ENCODE measurements around the gene DMD.
"Not testable (repeated sequence)": the region's sequence is repeated elsewhere in the genome, so short reads cannot be mapped to it uniquely, and the experiment has no call there.

Gene DMD

DNA sequence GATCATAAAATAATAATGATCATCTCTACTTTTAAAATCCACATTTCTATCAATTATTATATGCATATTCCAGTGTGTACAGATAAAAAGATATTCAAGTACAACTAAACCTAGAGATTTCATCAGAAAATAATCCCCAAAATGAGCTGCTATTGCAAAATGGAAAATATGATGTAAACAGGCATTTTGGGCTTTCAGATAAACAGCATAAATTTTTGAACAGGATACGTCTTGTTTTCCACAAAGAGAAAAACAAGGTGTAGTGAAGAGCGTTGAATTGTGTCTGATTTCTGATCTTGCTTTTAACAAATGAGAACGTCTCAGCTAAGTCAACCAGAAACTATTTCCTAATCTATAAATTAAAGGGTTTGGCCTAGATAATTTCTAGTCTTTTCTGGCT lies 1789.9 kb downstream of the DMD start:
- DNase-seq, result no peak
- H3K36me3 ChIP-seq (ENCODE audit: control insufficient read depth, insufficient read depth, low read length), result no peaks in the 10 kb centered on the region
- no peak overlapping the region for H3K4me3 ChIP-seq (ENCODE audit: insufficient read depth, low read depth, low read length, poor library complexity, severe bottlenecking)
- H3K27ac ChIP-seq (ENCODE audit: insufficient read depth, low read length, poor library complexity, severe bottlenecking), result no peak overlapping the region
- H3K27me3 ChIP-seq (replicated peaks; ENCODE audit: control insufficient read depth, insufficient read depth, low read length, poor library complexity, severe bottlenecking), result no peaks in the 10 kb centered on the region
- H3K4me1 ChIP-seq (ENCODE audit: control insufficient read depth, insufficient read depth, low read length, poor library complexity, severe bottlenecking), result no peaks in the 10 kb centered on the region
- H3K9me3 ChIP-seq (ENCODE audit: control insufficient read depth, low read length), result no peaks in the 10 kb centered on the region

DNA sequence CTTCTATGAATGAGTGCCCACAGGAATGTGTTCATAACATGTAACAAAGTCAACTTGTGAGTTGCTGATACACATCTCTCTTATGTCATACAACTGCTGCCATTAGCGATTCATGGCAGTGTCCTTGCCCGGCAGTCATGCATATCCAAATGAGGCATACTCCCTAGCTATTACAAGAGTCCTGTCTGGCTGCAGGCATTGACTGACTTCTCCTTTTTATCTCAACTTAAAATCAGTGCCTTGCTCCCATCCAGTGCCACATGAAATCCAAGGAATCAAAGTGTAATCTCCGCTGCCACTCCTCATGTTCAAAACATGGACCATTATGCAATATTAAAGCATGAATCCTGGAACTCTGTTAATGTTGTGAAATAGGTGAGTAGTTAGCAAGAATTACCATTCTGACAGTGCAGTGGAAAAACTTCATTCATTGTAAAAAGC lies 1790.6 kb downstream of the DMD start:
- Histone ChIP-seq H3K27me3 (replicated peaks; ENCODE audit: control insufficient read depth, insufficient read depth, low read length, poor library complexity, severe bottlenecking) (no peaks in the 10 kb centered on the region), H3K4me3 (ENCODE audit: insufficient read depth, low read depth, low read length, poor library complexity, severe bottlenecking) (no peak overlapping the region), H3K9me3 (ENCODE audit: control insufficient read depth, low read length) (no peaks in the 10 kb centered on the region), H3K4me1 (ENCODE audit: control insufficient read depth, insufficient read depth, low read length, poor library complexity, severe bottlenecking) (no peaks in the 10 kb centered on the region), H3K27ac (ENCODE audit: insufficient read depth, low read length, poor library complexity, severe bottlenecking) (no peak overlapping the region), H3K36me3 (ENCODE audit: control insufficient read depth, insufficient read depth, low read length) (no peaks in the 10 kb centered on the region)
- DNase-seq, result no peak

DNA sequence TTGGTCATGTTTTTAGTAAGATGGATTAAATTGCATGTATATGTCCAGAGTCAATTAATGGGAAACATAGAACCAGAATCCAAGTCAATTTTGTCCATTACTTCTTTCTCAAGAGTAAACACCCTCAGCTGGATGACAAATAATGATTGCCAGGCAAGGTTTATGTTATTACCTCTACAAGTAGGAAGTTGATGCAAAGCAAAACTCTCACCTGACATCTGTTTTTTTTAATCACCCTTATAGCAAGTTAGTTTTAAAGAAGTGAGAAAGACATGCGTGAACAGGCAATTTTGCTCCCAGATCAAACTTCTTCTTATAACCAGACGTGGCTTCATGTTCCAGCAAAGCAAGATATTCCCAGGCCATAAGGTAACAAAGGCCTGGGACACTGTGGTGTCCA lies 1791.0 kb downstream of the DMD start:
- Histone ChIP-seq H3K27me3 (replicated peaks; ENCODE audit: control insufficient read depth, insufficient read depth, low read length, poor library complexity, severe bottlenecking) (no peaks in the 10 kb centered on the region), H3K27ac (ENCODE audit: insufficient read depth, low read length, poor library complexity, severe bottlenecking) (no peak overlapping the region), H3K4me1 (ENCODE audit: control insufficient read depth, insufficient read depth, low read length, poor library complexity, severe bottlenecking) (no peaks in the 10 kb centered on the region), H3K4me3 (ENCODE audit: insufficient read depth, low read depth, low read length, poor library complexity, severe bottlenecking) (no peak overlapping the region), H3K36me3 (ENCODE audit: control insufficient read depth, insufficient read depth, low read length) (no peaks in the 10 kb centered on the region), H3K9me3 (ENCODE audit: control insufficient read depth, low read length) (no peaks in the 10 kb centered on the region)
- DNase-seq, result no peak

DNA sequence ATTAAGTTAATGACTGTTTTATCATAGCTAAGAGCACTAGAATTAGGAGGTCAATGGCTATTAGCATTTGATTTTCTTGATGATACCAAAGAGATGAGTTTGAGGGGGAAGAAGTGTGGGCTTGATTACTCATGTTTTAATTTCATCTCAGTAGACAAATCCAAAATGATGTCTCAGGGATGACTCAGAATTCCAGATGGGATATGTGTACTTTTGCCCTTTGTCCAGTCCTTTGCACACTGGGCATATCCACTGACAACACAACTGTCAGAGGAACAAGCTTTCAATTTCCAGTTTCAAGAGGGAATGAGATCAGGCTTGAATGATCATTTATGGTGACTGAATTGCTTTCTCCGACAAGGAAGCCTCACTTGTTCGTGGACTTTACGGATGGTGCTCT lies 1814.2 kb downstream of the DMD start:
- no peaks in the 10 kb centered on the region for H3K36me3 ChIP-seq (ENCODE audit: control insufficient read depth, insufficient read depth, low read length)
- no peak for DNase-seq
- no peaks in the 10 kb centered on the region for H3K9me3 ChIP-seq (ENCODE audit: control insufficient read depth, low read length)
- no peaks in the 10 kb centered on the region for H3K27me3 ChIP-seq (replicated peaks; ENCODE audit: control insufficient read depth, insufficient read depth, low read length, poor library complexity, severe bottlenecking)
- H3K27ac ChIP-seq (ENCODE audit: insufficient read depth, low read length, poor library complexity, severe bottlenecking), result no peak overlapping the region
- H3K4me3 ChIP-seq (ENCODE audit: insufficient read depth, low read depth, low read length, poor library complexity, severe bottlenecking), result no peak overlapping the region
- H3K4me1 ChIP-seq (ENCODE audit: control insufficient read depth, insufficient read depth, low read length, poor library complexity, severe bottlenecking), result no peaks in the 10 kb centered on the region

DNA sequence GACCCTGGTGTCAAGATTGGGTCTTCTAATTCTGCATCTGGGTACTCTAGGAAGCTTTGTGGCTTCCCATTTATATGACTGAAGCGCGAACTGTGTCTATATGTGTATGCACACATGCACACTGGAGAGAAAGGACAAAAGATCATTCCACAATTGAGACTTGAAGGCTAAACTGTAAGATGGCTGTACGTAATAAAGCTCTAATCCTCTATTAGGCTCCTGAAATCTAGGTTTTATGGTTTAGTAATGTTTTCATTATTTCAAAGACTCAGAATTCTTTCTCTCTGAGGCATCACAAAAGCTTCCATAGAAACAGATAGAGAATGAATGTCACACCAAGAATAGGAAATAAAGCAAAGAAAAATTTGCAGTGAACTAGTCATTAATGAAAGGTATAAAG lies 1818.8 kb downstream of the DMD start:
- H3K4me3 ChIP-seq (ENCODE audit: insufficient read depth, low read depth, low read length, poor library complexity, severe bottlenecking), result no peak overlapping the region
- DNase-seq, result no peak
- no peaks in the 10 kb centered on the region for H3K27me3 ChIP-seq (replicated peaks; ENCODE audit: control insufficient read depth, insufficient read depth, low read length, poor library complexity, severe bottlenecking)

DNA sequence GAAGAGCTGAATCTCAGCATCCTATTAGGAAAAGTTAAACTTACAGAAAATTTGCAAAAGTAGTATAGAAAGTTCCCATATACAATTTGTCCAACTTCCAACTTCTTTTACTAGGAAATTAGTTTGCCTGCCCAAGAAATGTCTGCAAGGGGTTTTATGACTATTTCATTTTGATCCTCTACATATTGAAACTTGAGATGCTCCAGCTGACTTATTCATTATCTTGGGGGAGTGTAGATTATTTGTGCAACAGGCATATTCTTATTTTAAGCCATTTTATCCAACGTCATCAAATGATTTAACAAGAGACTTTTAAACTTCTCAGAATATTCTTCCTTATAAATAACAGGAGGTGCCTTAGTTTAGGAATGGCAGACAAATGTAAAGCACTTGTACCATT lies 1822.4 kb downstream of the DMD start:
- DNase-seq, result no peak
- no peaks in the 10 kb centered on the region for H3K27me3 ChIP-seq (replicated peaks; ENCODE audit: control insufficient read depth, insufficient read depth, low read length, poor library complexity, severe bottlenecking)
- no peak overlapping the region for H3K27ac ChIP-seq (ENCODE audit: insufficient read depth, low read length, poor library complexity, severe bottlenecking)
- H3K36me3 ChIP-seq (ENCODE audit: control insufficient read depth, insufficient read depth, low read length), result no peaks in the 10 kb centered on the region
- H3K9me3 ChIP-seq (ENCODE audit: control insufficient read depth, low read length), result no peaks in the 10 kb centered on the region
- H3K4me3 ChIP-seq (ENCODE audit: insufficient read depth, low read depth, low read length, poor library complexity, severe bottlenecking), result no peak overlapping the region
- no peaks in the 10 kb centered on the region for H3K4me1 ChIP-seq (ENCODE audit: control insufficient read depth, insufficient read depth, low read length, poor library complexity, severe bottlenecking)

More for the DNA sequence above, 1818.8 kb downstream of the DMD start:
- no peaks in the 10 kb centered on the region for H3K4me1 ChIP-seq (ENCODE audit: control insufficient read depth, insufficient read depth, low read length, poor library complexity, severe bottlenecking)
- H3K27ac ChIP-seq (ENCODE audit: insufficient read depth, low read length, poor library complexity, severe bottlenecking), result no peak overlapping the region
- no peaks in the 10 kb centered on the region for H3K36me3 ChIP-seq (ENCODE audit: control insufficient read depth, insufficient read depth, low read length)
- H3K9me3 ChIP-seq (ENCODE audit: control insufficient read depth, low read length), result no peaks in the 10 kb centered on the region

DNA sequence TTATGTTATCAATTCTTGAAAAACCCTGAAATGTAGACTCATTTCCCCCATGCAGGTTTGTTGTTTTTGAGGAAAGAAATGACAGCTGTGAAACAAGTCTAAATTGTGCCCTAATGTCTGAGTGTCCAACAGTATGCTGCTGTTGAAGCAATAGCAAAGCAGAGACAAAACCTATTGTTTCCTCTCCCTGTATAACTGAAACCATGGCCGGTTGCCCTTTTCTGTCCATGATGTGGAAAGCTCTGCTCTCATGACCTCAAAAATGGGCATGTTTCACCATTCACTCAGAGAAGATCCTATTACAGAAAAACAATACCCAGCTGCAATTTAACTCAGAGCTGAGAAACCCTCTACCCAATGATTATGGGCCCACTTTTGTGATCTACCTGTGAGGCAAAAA lies 1826.9 kb downstream of the DMD start:
- no peak for DNase-seq
- Histone ChIP-seq H3K27ac (ENCODE audit: insufficient read depth, low read length, poor library complexity, severe bottlenecking) (no peak overlapping the region), H3K9me3 (ENCODE audit: control insufficient read depth, low read length) (no peaks in the 10 kb centered on the region), H3K4me1 (ENCODE audit: control insufficient read depth, insufficient read depth, low read length, poor library complexity, severe bottlenecking) (no peaks in the 10 kb centered on the region), H3K4me3 (ENCODE audit: insufficient read depth, low read depth, low read length, poor library complexity, severe bottlenecking) (no peak overlapping the region), H3K27me3 (replicated peaks; ENCODE audit: control insufficient read depth, insufficient read depth, low read length, poor library complexity, severe bottlenecking) (no peaks in the 10 kb centered on the region), H3K36me3 (ENCODE audit: control insufficient read depth, insufficient read depth, low read length) (no peaks in the 10 kb centered on the region)

DNA sequence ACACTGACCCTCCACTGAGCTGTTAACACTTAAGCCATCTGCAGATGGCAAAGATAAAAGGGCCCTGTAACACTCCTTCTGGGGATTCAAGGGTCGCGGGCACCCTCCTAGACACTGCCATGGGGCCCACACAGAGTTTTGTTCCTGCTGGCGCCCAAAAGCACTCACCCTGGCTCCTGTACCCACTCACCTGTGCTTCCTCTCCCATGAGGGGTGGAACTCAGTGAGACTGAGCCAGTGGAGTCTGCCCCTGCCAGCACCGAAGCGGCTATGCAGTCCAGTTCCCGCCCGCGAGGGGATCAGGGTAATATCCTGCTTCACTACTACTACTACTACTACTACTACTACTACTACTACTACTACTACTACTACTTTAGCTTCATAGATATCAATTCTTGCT lies 1827.4 kb downstream of the DMD start:
- H3K36me3 ChIP-seq (ENCODE audit: control insufficient read depth, insufficient read depth, low read length), result no peaks in the 10 kb centered on the region
- no peak overlapping the region for H3K27ac ChIP-seq (ENCODE audit: insufficient read depth, low read length, poor library complexity, severe bottlenecking)
- no peaks in the 10 kb centered on the region for H3K9me3 ChIP-seq (ENCODE audit: control insufficient read depth, low read length)
- no peak overlapping the region for H3K4me3 ChIP-seq (ENCODE audit: insufficient read depth, low read depth, low read length, poor library complexity, severe bottlenecking)
- DNase-seq, result no peak
- H3K27me3 ChIP-seq (replicated peaks; ENCODE audit: control insufficient read depth, insufficient read depth, low read length, poor library complexity, severe bottlenecking), result no peaks in the 10 kb centered on the region
- H3K4me1 ChIP-seq (ENCODE audit: control insufficient read depth, insufficient read depth, low read length, poor library complexity, severe bottlenecking), result no peaks in the 10 kb centered on the region

DNA sequence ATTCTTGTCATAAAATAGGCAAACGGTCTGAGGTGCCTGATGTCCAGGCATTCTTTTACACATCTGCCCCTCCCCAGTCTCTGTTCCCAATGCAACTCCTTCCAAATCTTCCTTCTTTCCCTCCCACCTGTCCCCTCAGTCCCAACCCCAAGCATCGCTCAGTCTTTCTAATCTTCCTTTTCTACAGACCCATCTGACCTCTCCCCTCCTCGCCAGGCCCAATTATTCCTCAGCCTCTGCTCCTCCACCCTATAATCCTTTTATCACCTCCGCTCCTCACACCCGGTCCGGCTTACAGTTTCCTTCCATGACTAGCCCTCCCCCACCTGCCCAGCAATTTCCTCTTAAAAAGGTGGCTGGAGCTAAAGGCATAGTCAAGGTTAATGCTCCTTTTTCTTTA lies 1832.4 kb downstream of the DMD start:
- not testable (repeated sequence) for H3K9me3 ChIP-seq (ENCODE audit: control insufficient read depth, low read length); H3K4me1 ChIP-seq (ENCODE audit: control insufficient read depth, insufficient read depth, low read length, poor library complexity, severe bottlenecking); H3K27ac ChIP-seq (ENCODE audit: insufficient read depth, low read length, poor library complexity, severe bottlenecking); H3K36me3 ChIP-seq (ENCODE audit: control insufficient read depth, insufficient read depth, low read length); H3K27me3 ChIP-seq (replicated peaks; ENCODE audit: control insufficient read depth, insufficient read depth, low read length, poor library complexity, severe bottlenecking); H3K4me3 ChIP-seq (ENCODE audit: insufficient read depth, low read depth, low read length, poor library complexity, severe bottlenecking); DNase-seq

DNA sequence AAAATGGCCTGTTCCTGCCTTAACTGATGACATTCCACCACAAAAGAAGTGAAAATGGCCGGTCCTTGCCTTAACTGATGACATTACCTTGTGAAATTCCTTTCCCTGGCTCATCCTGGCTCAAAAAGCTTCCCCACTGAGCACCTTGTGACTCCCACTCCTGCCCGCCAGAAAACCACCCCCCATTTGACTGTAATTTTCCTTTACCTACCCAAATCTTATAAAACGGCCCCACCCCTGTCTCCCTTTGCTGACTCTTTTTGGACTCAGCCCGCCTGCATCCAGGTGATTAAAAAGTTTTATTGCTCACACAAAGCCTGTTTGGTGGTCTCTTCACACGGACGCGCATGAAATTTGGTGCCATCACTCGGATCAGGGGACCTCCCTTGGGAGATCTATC lies 1833.5 kb downstream of the DMD start:
- not testable (repeated sequence) for H3K36me3 ChIP-seq (ENCODE audit: control insufficient read depth, insufficient read depth, low read length)

More for the DNA sequence above, 1833.5 kb downstream of the DMD start:
- not testable (repeated sequence) for H3K4me1 ChIP-seq (ENCODE audit: control insufficient read depth, insufficient read depth, low read length, poor library complexity, severe bottlenecking); H3K27me3 ChIP-seq (replicated peaks; ENCODE audit: control insufficient read depth, insufficient read depth, low read length, poor library complexity, severe bottlenecking); H3K27ac ChIP-seq (ENCODE audit: insufficient read depth, low read length, poor library complexity, severe bottlenecking); H3K9me3 ChIP-seq (ENCODE audit: control insufficient read depth, low read length); H3K4me3 ChIP-seq (ENCODE audit: insufficient read depth, low read depth, low read length, poor library complexity, severe bottlenecking); DNase-seq
